Measurements from ENCODE around the gene AEBP2.

AEBP2 gene

GRCh38 chr12:19553175-19553574, 113.9 kb downstream of the AEBP2 start:
- DNase-seq (ENCODE audit: low read depth, low spot score), result no peak

- DNase-seq (ENCODE audit: low read depth, low spot score), result no peak
Measured at GRCh38 chr12:19561411-19561961, 122.2 kb downstream of the AEBP2 start.

All from activated CD4-positive, CD25-positive, alpha-beta regulatory T cell treated with anti-CD3 and anti-CD28 coated beads, Interleukin-2, amount 50 U/mL, for 16 hours (primary cell).